LNCaP clone FGC (cell line): ENCODE results near the gene KRT35.

Experiments used
- DNase-seq: peaks from one replicate; pipeline ENCODE4 v3.0.0-alpha.2; 2011; ENCODE audit warnings: low read depth
- H3K4me3 ChIP-seq: 2 replicates; pipeline ENCODE4 v1.5.1; 2011; ENCODE audit warnings: mild to moderate bottlenecking, low read depth, low read length, control low read depth
- CTCF ChIP-seq: IDR thresholded peaks from 2 replicates; pipeline ENCODE4 v1.5.1; 2012; ENCODE audit warnings: mild to moderate bottlenecking; ENCODE audit not compliant: control insufficient read depth, insufficient read depth; ENCODE audit errors: extremely low read depth

Gene KRT35

GRCh38 chr17:41446806-41447205 lies 34.1 kb downstream of the KRT35 start:
- TF ChIP-seq CTCF: no peak
- no peak for DNase-seq
- H3K4me3 ChIP-seq: no peak overlapping the region

- no peak for DNase-seq
- H3K4me3 ChIP-seq: no peak overlapping the region
- no peak for TF ChIP-seq CTCF
Measured at GRCh38 chr17:41444640-41445039, 36.3 kb downstream of the KRT35 start.

GRCh38 chr17:41444186-41444585 lies 36.8 kb downstream of the KRT35 start:
- no peak for DNase-seq
- no peak for TF ChIP-seq CTCF
- H3K4me3 ChIP-seq: no peak overlapping the region

GRCh38 chr17:41442739-41443138 lies 38.2 kb downstream of the KRT35 start:
- H3K4me3 ChIP-seq: no peak overlapping the region
- TF ChIP-seq CTCF: no peak
- no peak for DNase-seq

- DNase-seq: no peak
- no peak within 1 kb of the TSS for H3K4me3 ChIP-seq
- no peak for TF ChIP-seq CTCF
Measured at GRCh38 chr17:41440531-41441033, 40.4 kb downstream of the KRT35 start, which contains the start of gene KRT38. TSS of gene KRT38 (minus strand) at chr17:41440983. CDS start at chr17:41440921, 62 bp downstream.

GRCh38 chr17:41439375-41439774 lies 41.6 kb downstream of the KRT35 start:
- TF ChIP-seq CTCF: no peak
- DNase-seq: no peak
- no peak overlapping the region for H3K4me3 ChIP-seq

- H3K4me3 ChIP-seq: no peak overlapping the region
- TF ChIP-seq CTCF: no peak
- no peak for DNase-seq
Measured at GRCh38 chr17:41437769-41438168, 43.2 kb downstream of the KRT35 start.
